ENCODE results near the gene TCF7L2. TPM values are rescaled to one million over a fixed set of nuclear protein-coding genes. Genes with fewer than 3 reads are reported as not detected.

Gene TCF7L2
- total RNA-seq, 1 donor from 2014 or later, result 53.6 TPM

DNA sequence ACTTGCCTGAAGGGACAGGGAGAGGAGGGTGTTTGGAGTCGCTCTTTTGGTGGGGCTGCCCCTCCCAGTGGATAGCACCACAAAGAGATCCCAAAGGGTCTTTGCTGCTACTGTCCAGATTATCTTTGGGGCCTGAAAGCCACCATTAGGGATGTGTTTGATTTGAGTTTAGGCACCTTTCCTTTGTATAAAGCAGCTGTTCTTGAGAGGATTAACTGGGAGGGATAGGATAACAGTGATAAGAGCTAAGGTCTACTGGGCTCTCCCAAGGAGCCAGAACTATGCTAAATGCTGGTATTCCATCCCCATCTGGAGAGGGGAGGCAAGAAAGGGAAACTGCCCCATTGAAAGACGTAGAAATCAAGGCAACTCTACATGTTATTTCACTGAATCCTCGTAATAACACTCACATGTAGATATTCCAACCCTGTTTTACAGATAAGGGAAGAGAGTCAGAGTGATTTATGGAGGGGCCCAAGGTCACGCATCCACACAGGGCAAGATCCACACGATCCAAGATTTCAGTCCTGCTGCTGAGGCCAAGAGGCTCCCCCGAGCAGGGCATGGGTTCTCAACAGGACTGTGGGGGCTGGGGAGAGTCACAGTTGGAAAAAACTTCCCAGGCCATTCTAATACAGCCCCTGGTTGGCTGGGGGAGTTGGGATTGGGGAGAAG lies 11.1 kb upstream of the TCF7L2 start:
- intact Hi-C loops (cut with DNase I), result no loop called here
- no peak for DNase-seq (ENCODE audit: low spot score)
- no peak for ATAC-seq

GRCh38 chr10:112945811-112946210 lies 4.2 kb upstream of the TCF7L2 start:
- intact Hi-C loops (cut with DNase I), result no loop called here
- DNase-seq (ENCODE audit: low spot score) (no peak), ATAC-seq (no peak)

DNA sequence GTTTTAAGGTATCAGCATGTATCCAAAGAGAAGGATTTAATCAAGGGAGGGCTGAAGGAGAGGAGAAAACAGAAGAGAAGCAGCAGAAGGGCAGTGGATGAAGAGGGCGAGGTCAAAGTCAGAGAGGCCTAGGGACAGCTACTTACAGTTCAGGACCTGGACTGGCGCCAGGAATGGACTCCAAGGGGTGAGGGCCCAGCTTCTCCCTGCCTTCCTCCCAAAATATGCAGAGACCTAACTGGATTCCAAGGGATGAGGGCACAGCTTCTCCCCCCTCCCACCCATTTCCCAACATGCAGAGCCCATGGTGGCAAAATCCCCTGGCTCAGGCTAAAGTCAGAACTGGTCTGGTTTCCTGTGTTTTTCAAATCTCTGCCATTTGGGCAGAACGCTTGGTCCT lies 3.4 kb upstream of the TCF7L2 start:
- intact Hi-C loops (cut with DNase I), result no loop called here
- no peak for ATAC-seq
- DNase-seq (ENCODE audit: low spot score), result no peak

GRCh38 chr10:112948196-112948595 lies 1.9 kb upstream of the TCF7L2 start:
- intact Hi-C loops (cut with DNase I), result no loop called here
- no peak for DNase-seq (ENCODE audit: low spot score)
- ATAC-seq, result no peak

- intact Hi-C loops (cut with DNase I), result no loop called here
Observed at GRCh38 chr10:112949143-112949823, 764 bp upstream of the TCF7L2 start.

DNA sequence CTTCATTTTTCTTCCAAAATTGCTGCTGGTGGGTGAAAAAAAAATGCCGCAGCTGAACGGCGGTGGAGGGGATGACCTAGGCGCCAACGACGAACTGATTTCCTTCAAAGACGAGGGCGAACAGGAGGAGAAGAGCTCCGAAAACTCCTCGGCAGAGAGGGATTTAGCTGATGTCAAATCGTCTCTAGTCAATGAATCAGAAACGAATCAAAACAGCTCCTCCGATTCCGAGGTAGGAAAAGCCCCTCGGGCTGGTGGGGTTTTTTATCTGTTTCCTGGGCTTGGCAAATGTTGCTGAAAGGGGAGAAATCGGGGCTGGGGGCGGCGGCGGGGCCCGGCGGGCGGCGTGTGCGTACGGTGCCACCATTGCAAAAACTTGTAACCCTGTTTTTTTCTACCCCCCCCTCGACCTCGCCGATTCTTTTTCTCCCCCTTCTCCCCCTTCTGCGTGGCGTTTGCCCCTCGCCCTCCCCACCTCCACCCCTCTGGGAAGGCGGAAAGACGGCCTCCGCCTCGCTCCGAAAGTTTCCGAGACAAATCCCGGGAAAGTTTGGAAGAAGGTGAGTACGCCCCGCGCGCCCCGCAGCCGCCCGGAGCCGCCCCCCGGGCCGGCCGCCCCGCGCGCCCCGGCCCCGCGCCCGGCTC lies 789 bp downstream of the TCF7L2 start:
- ATAC-seq, result no peak

More at GRCh38 chr10:112949143-112949823, 764 bp upstream of the TCF7L2 start:
- ATAC-seq (peak; percentile 13), DNase-seq (ENCODE audit: low spot score) (no peak)

DNA sequence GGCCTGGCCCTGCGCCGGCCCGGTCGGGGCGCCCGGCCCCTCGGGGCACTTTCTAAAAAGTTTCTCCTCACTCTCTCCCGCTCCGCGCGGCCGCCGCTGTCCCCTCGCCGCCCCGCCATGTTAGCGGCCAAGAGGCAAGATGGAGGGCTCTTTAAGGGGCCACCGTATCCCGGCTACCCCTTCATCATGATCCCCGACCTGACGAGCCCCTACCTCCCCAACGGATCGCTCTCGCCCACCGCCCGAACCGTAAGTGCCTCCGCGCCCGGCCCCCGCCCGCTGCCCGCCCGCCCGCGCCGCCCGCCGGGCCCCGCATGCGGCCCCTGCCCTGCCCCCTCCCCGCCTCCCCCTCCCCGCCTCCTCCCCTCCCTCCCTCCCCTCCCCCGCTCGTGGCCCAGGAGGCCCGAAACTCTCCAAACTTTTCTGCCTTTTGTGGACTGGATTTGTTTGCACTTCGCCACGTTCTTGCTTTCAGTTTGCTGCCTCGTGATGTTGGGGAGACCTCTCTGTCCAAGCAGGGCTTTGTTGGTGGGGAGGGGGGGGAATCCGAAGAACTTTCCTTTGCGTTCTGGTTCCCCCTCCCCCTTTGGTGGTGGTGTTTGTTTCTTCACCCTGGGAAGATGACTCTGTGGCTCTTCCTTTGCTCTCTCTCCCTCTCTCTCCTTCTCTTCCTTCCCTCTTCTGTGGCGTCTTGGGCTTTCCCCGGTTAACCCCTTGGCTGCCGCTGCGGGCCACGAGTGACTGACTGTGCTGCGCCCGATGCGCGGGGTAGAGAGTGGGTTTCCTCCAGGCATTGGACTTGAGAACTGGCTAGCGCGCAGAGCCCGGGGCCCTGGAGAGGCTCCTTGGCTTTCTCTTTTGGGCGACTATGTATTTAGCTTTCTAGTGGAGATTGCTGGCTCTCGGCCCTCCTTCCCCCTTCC lies 1.6 kb downstream of the TCF7L2 start:
- DNase-seq (ENCODE audit: low spot score) (peak; percentile 83), ATAC-seq (peak; percentile 49)
- intact Hi-C loops (cut with DNase I), result loop anchor here (10.0 kb wide), 3 partner anchors 53 to 173 kb away; no protein-coding TSS in a partner anchor

More for the DNA sequence above, 789 bp downstream of the TCF7L2 start:
- DNase-seq (ENCODE audit: low spot score), result peak; percentile 63
- intact Hi-C loops (cut with DNase I), result loop anchor here (10.0 kb wide), 3 partner anchors 54 to 174 kb away; no protein-coding TSS in a partner anchor

DNA sequence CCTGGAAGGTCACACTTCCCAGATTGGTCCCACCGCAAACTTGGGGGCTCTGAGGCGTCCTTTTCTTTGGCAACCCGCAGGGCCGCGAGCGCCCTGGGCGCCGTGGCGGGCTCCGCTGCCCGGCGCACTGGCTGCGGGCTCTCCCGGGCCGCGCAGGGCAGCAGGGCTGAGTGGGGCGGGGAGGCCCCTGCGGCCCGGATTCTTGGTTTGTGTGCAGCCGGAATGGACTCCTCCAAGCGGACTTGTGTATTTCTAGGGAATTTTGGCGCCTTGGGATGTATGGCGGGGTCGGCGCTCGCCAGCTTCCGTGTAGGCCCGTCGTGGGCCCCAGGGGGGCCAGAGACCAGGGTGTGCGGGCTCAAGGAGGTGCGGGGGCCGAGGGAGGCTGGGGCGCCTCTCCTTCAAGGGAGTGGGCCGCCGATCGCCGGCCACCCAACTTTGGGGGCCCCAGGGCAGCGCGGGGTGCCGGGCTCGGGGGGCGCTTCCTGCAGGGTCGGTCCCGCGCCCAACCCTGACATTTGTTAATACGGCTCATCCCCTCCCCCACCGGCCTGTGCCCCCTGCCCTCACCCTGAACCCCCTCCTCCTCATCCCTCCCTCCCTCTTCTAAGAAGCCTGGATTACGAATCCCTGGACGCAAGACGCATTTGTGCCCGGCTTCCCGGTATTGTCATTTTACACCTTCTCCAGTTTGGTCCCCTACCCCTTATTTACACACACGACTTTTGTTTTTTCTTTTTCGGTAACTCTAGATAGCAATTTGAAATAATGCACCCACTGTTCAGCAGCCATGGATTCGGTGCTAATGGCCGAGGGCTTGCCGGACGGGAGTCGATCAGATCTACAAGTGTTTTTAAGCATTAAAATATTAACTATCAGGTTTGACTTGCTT lies 2.5 kb downstream of the TCF7L2 start:
- DNase-seq (ENCODE audit: low spot score), result peak; percentile 63
- ATAC-seq, result no peak
- intact Hi-C loops (cut with DNase I), result loop anchor here (10.0 kb wide), 3 partner anchors 52 to 172 kb away; no protein-coding TSS in a partner anchor

- DNase-seq (ENCODE audit: low spot score) (peak; percentile 69), ATAC-seq (no peak)
- intact Hi-C loops (cut with DNase I), result loop anchor here (10.0 kb wide), 3 partner anchors 51 to 171 kb away; no protein-coding TSS in a partner anchor
Observed at GRCh38 chr10:112953174-112954159, 3.4 kb downstream of the TCF7L2 start.

GRCh38 chr10:112954974-112955581 lies 5.0 kb downstream of the TCF7L2 start:
- DNase-seq (ENCODE audit: low spot score) (no peak), ATAC-seq (no peak)
- intact Hi-C loops (cut with DNase I), result loop anchor here (10.0 kb wide), 3 partner anchors 50 to 170 kb away; no protein-coding TSS in a partner anchor

- intact Hi-C loops (cut with DNase I), result loop anchor here (10.0 kb wide), 3 partner anchors 49 to 169 kb away; no protein-coding TSS in a partner anchor
- no peak for DNase-seq (ENCODE audit: low spot score)
- no peak for ATAC-seq
Observed at GRCh38 chr10:112955582-112956421, 5.8 kb downstream of the TCF7L2 start.

DNA sequence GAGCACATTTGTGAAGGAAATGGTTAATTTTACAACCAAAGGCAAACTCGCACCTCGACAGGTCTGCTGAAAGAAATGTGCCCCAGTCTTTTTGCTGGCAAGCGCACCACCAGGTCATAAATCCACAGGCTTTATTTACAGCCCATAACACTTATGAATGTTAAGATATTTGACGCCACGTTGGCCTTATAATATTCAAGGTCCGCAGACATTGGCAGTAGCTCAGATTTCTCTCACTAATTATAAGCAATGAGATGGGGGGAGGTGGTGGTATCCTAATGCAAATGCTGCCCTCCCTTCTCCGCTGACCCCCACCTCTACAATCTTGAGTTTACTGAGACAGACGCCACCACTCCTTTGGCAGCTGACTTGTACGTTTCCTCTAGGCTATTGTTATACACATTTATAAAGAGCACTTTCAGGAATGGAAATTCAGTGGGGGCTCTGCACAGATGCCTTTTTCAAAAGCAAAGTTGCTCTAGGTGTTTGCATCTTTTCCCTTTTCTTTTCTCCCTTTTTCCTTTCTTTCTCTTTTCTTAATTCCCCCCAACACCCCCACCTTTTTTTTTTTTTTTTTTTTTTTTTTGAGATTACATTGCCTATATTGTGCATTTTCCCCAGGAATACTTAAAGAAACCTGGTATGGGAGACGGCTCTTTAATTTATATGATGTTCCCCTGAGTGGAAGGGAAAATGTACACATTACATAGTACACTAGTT lies 6.7 kb downstream of the TCF7L2 start:
- intact Hi-C loops (cut with DNase I), result loop anchor here (10.0 kb wide), 3 partner anchors 48 to 168 kb away; no protein-coding TSS in a partner anchor
- ATAC-seq, result no peak
- no peak for DNase-seq (ENCODE audit: low spot score)

DNA sequence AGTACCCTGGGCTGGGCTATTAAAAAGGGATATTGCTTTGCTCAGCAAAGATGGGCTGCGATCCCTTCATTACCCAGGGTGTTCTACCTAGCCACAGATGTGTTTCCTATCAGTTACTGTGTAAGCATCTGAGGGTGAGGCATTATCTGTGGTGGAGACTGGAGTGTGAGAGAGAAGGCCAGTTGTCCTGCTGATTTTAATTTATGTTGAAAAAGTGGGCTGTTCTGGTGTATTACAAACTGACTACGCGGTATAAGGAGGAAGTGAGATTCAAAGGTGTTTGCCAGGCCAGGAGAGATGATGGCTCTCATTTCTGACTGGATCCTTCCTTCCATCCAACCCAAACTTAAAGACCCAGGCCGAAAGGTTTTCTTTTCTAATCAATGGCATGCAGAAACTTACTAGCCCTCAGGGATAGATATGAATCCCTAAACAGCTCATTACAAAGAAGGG lies 7.6 kb downstream of the TCF7L2 start:
- DNase-seq (ENCODE audit: low spot score) (no peak), ATAC-seq (no peak)
- intact Hi-C loops (cut with DNase I), result loop anchor here (10.0 kb wide), 3 partner anchors 47 to 167 kb away; no protein-coding TSS in a partner anchor

GRCh38 chr10:112958275-112958995 lies 8.4 kb downstream of the TCF7L2 start:
- DNase-seq (ENCODE audit: low spot score) (no peak), ATAC-seq (no peak)
- intact Hi-C loops (cut with DNase I), result loop anchor here (10.0 kb wide), 3 partner anchors 46 to 166 kb away; no protein-coding TSS in a partner anchor

Data from sciatic nerve (tissue), 2 donors.